ENCODE data around the gene NRL.

- TF ChIP-seq EZH2 (IDR thresholded peaks at IDR 0.05), result no peak
- no peak for TF ChIP-seq POLR2AphosphoS5 (IDR thresholded peaks at IDR 0.05; ENCODE audit: borderline replicate concordance, low read depth, low read length)
- TF ChIP-seq FOXP2 (optimal IDR thresholded peaks at IDR 0.05; ENCODE audit: control extremely low read depth, extremely low read length, insufficient read depth), result no peak
Observed at GRCh38 chr14:24117179-24117578, 2.4 kb upstream of the NRL start.

All from SK-N-MC (cell line).